NT2/D1 (cell line): Measurements from ENCODE around the gene MCTP1.

Experiments
- SUZ12 ChIP-seq: IDR thresholded peaks from 2 replicates; pipeline ENCODE4 v1.6.1; 2011; ENCODE audit not compliant: insufficient read length, insufficient read depth; ENCODE audit errors: extremely low read depth
- YY1 ChIP-seq: IDR thresholded peaks from 2 replicates; pipeline ENCODE4 v1.6.1; 2011; ENCODE audit not compliant: insufficient read length, insufficient read depth

DNA sequence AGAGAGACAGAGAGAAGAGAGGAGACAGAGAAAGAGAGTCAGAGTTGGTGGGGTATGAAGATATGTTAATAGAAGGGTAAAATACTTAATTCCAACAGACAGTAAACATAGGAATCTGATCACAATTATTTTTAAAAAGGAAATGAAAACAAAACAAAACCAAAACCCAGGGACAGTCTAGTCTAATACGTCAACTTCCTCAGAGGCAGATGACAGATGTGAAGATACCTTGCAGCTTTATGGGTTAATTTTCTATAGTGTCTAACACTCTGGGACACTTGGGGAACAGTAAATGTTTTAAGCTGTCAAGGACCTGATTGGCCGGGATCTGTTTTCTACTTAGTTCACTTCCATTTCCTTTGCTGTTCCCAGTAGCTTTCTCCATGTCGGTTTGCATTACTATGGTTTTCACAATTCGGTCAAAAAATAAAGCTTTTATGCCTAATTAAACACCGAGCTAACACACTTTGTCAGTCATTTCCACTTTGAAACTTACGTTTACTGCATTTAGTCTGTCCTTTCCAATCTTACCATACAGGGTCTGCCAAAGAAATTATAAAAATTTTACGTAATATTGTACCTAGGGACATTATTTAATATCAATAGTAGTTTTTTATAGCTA, 216.5 kb downstream of the MCTP1 start:
- no peak for TF ChIP-seq SUZ12
- no peak for TF ChIP-seq YY1
